Peyer's patch (tissue), 4 donors: ENCODE results near the gene CDH6.

Experiments used
- POLR2A ChIP-seq, 2 donors: fragments of 450-650 bp; IDR thresholded peaks; one replicate each; pipeline ENCODE4 v1.5.1; 2017; ENCODE audit warnings: antibody characterized with exemption in 2 of 2, mild to moderate bottlenecking in 2 of 2, moderate library complexity in 2 of 2
- TF ChIP-seq, protein P1 (sequence below), 6 experiments: fragments of 450-650 bp in 4 of 6; fragments of 200-600 bp in 2 of 6; sonication (generic) in 1 of 6; IDR thresholded peaks; one replicate each; pipeline ENCODE4 v1.5.1; 2017 to 2019; ENCODE audit warnings: antibody characterized with exemption in 6 of 6, mild to moderate bottlenecking in 3 of 6, moderate library complexity in 1 of 6

DNA sequence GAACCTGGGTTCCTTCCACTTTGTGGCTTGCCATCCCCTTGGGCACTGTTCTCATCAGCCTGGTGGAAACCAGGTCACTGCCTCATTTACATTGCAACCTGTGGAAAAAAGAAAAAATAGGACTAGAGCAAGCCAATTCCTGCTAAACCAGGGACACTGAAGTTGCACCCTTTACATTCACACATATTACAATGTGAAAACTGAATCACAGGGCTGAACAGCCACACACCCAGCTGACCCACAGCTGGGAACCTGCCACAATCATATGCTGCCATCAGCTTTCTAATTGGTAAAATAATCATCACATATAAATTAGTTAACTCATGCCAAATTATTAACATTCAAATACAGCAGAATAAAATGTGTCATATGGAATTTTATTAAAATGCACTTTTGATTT is 94.5 kb downstream of the CDH6 start:
- TF ChIP-seq, protein P1, sequence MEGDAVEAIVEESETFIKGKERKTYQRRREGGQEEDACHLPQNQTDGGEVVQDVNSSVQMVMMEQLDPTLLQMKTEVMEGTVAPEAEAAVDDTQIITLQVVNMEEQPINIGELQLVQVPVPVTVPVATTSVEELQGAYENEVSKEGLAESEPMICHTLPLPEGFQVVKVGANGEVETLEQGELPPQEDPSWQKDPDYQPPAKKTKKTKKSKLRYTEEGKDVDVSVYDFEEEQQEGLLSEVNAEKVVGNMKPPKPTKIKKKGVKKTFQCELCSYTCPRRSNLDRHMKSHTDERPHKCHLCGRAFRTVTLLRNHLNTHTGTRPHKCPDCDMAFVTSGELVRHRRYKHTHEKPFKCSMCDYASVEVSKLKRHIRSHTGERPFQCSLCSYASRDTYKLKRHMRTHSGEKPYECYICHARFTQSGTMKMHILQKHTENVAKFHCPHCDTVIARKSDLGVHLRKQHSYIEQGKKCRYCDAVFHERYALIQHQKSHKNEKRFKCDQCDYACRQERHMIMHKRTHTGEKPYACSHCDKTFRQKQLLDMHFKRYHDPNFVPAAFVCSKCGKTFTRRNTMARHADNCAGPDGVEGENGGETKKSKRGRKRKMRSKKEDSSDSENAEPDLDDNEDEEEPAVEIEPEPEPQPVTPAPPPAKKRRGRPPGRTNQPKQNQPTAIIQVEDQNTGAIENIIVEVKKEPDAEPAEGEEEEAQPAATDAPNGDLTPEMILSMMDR (IDR thresholded peaks at IDR 0.05): no peak
- no peak for TF ChIP-seq POLR2A (IDR thresholded peaks at IDR 0.05)
